H1 (cell line): Measurements from ENCODE around the gene SCAP. TPM values are rescaled to one million over a fixed set of nuclear protein-coding genes. Genes with fewer than 3 reads are reported as not detected.

ENCODE experiments used
- CTCF ChIA-PET: fragments of 300-600 bp; sonication (Branson Sonifier 250); formaldehyde crosslinking; loops from one replicate; lab custom pipeline; 2021; ENCODE audit not compliant: partially characterized antibody; lab: Charles Lee
- POLR2A ChIA-PET: fragments of 300-600 bp; sonication (Branson Sonifier 250); formaldehyde crosslinking; loops from one replicate; lab custom pipeline; 2021; ENCODE audit warnings: inconsistent platforms; ENCODE audit not compliant: partially characterized antibody; lab: Charles Lee
- DNase-seq, 2 experiments: peaks; one replicate each; pipeline versions ENCODE4 v3.0.0 to v3.0.0-alpha.2; 2010 to 2022; ENCODE audit warnings: low spot score in 2 of 2, low read depth in 1 of 2, mixed read lengths in 1 of 2
- FAIRE-seq: peaks from 2 replicates; lab custom pipeline; 2011; peaks lifted over from hg19 to GRCh38; lab: Jason Lieb, UNC
- H2AFZ ChIP-seq: 2 replicates; pipeline ENCODE4 v1.8.1; 2012; ENCODE audit warnings: low read length, inconsistent platforms
- H2AK5ac ChIP-seq: 2 replicates; pipeline ENCODE4 v1.6.1; 2013; ENCODE audit warnings: low read depth, low read length
- H2BK120ac ChIP-seq: replicated peaks from 2 replicates; pipeline ENCODE3; 2013; ENCODE audit warnings: low read depth, low read length, inconsistent platforms
- H2BK12ac ChIP-seq: 2 replicates; pipeline ENCODE4 v1.6.1; 2013; ENCODE audit warnings: low read depth, low read length
- H2BK15ac ChIP-seq: 2 replicates; pipeline ENCODE4 v1.6.1; 2013; ENCODE audit warnings: low read length
- H2BK20ac ChIP-seq: 2 replicates; pipeline ENCODE4 v1.6.1; 2013; ENCODE audit warnings: low read length
- H2BK5ac ChIP-seq: 2 replicates; pipeline ENCODE4 v1.6.1; 2013; ENCODE audit warnings: low read depth, low read length
- H3K14ac ChIP-seq: 2 replicates; pipeline ENCODE4 v1.6.1; 2013; ENCODE audit warnings: inconsistent platforms; ENCODE audit not compliant: insufficient read length
- H3K18ac ChIP-seq: 2 replicates; pipeline ENCODE4 v1.6.1; 2013; ENCODE audit warnings: low read length; ENCODE audit errors: extremely low read depth
- H3K23ac ChIP-seq: 2 replicates; pipeline ENCODE4 v1.6.1; 2013; ENCODE audit warnings: inconsistent platforms; ENCODE audit not compliant: insufficient read length
- H3K23me2 ChIP-seq: 2 replicates; pipeline ENCODE4 v1.6.1; 2013; ENCODE audit warnings: low read depth, low read length
- H3K27ac ChIP-seq: 2 replicates; pipeline ENCODE4 v1.6.1; 2011; ENCODE audit warnings: low read depth, low read length, inconsistent platforms
- H3K27me3 ChIP-seq, 4 experiments: replicated peaks in 1 of 4; 1 replicate in 1 of 4; 2 replicates in 3 of 4; pipeline versions ENCODE4 v1.6.1 to v1.8.1; 2011 to 2013; ENCODE audit warnings: low read length in 3 of 4, mild to moderate bottlenecking in 3 of 4, inconsistent platforms in 2 of 4, mixed read lengths in 2 of 4, moderate library complexity in 1 of 4; ENCODE audit not compliant: control insufficient read depth in 3 of 4, insufficient read depth in 3 of 4; ENCODE audit errors: extremely low read depth in 1 of 4
- H3K36me3 ChIP-seq, 4 experiments: 2 replicates each; pipeline versions ENCODE4 v1.6.1 to v1.8.1; 2011 to 2013; ENCODE audit warnings: mild to moderate bottlenecking in 4 of 4, low read length in 3 of 4, moderate library complexity in 2 of 4, control low read depth in 1 of 4, inconsistent platforms in 1 of 4; ENCODE audit not compliant: insufficient read depth in 4 of 4, control insufficient read depth in 2 of 4
- H3K4ac ChIP-seq: replicated peaks from 2 replicates; pipeline ENCODE3; 2013; ENCODE audit warnings: low read length, low read depth, mixed read lengths, inconsistent platforms; ENCODE audit not compliant: insufficient read length
- H3K4me1 ChIP-seq, 4 experiments: replicated peaks in 1 of 4; 1 replicate in 1 of 4; 2 replicates in 3 of 4; pipeline versions ENCODE4 v1.6.1 to v1.8.1; 2011 to 2013; ENCODE audit warnings: low read length in 3 of 4, inconsistent platforms in 2 of 4, mixed read lengths in 1 of 4; ENCODE audit not compliant: insufficient read depth in 4 of 4, control insufficient read depth in 3 of 4
- H3K4me2 ChIP-seq, 2 experiments: 2 replicates each; pipeline versions ENCODE4 v1.6.1 to v1.8.1; 2011 to 2013; ENCODE audit warnings: low read depth in 2 of 2, low read length in 2 of 2, control low read depth in 1 of 2, inconsistent platforms in 1 of 2, mild to moderate bottlenecking in 1 of 2; ENCODE audit not compliant: insufficient read depth in 1 of 2
- H3K4me3 ChIP-seq, 4 experiments: fragments of 200-600, 300-600 bp in 1 of 4; sonication (generic), shearing (Covaris generic), sonication (Bioruptor Twin) in 1 of 4; 2 replicates each; pipeline versions ENCODE4 v1.5.1 to v1.8.1; 2011 to 2016; ENCODE audit warnings: low read length in 4 of 4, low read depth in 3 of 4, control low read depth in 2 of 4, inconsistent platforms in 2 of 4, mild to moderate bottlenecking in 2 of 4, mixed read lengths in 1 of 4, moderate library complexity in 1 of 4; ENCODE audit not compliant: insufficient read depth in 2 of 4; ENCODE audit errors: extremely low read depth in 1 of 4
- H3K56ac ChIP-seq: replicated peaks from 2 replicates; pipeline ENCODE3; 2013; ENCODE audit warnings: low read depth, mild to moderate bottlenecking, mixed read lengths, low read length, inconsistent platforms; ENCODE audit not compliant: insufficient read length
- H3K79me1 ChIP-seq: 2 replicates; pipeline ENCODE4 v1.6.1; 2013; ENCODE audit warnings: low read depth, low read length, control low read depth
- H3K79me2 ChIP-seq, 2 experiments: 2 replicates each; pipeline versions ENCODE4 v1.6.1 to v1.8.1; 2012 to 2013; ENCODE audit warnings: low read length in 2 of 2, mild to moderate bottlenecking in 2 of 2, inconsistent platforms in 1 of 2; ENCODE audit not compliant: insufficient read depth in 2 of 2, control insufficient read depth in 1 of 2
- H3K9ac ChIP-seq, 4 experiments: replicated peaks in 1 of 4; 1 replicate in 1 of 4; 2 replicates in 3 of 4; pipeline versions ENCODE4 v1.6.1 to v1.8.1; 2011 to 2013; ENCODE audit warnings: low read depth in 3 of 4, low read length in 3 of 4, control low read depth in 2 of 4, mild to moderate bottlenecking in 2 of 4, moderate library complexity in 2 of 4, inconsistent platforms in 1 of 4; ENCODE audit errors: extremely low read depth in 1 of 4
- H3K9me3 ChIP-seq, 2 experiments: 2 replicates each; pipeline versions ENCODE4 v1.6.1 to v1.8.1; 2012 to 2013; ENCODE audit warnings: mild to moderate bottlenecking in 2 of 2, moderate library complexity in 2 of 2, control low read depth in 1 of 2, inconsistent platforms in 1 of 2, low read depth in 1 of 2, low read length in 1 of 2, mixed read lengths in 1 of 2; ENCODE audit not compliant: insufficient read depth in 2 of 2
- H4K20me1 ChIP-seq, 2 experiments: replicated peaks in 1 of 2; 2 replicates each; pipeline versions ENCODE3 to v1.8.1; 2011 to 2013; ENCODE audit warnings: inconsistent platforms in 2 of 2, low read length in 2 of 2, mild to moderate bottlenecking in 1 of 2; ENCODE audit not compliant: insufficient read depth in 2 of 2, control insufficient read depth in 1 of 2
- H4K5ac ChIP-seq: 2 replicates; pipeline ENCODE4 v1.6.1; 2013; ENCODE audit warnings: low read length, low read depth, mixed read lengths, inconsistent platforms; ENCODE audit not compliant: insufficient read length
- H4K8ac ChIP-seq: 2 replicates; pipeline ENCODE4 v1.8.0; 2013; ENCODE audit warnings: mild to moderate bottlenecking, moderate library complexity, low read length, inconsistent platforms; ENCODE audit not compliant: insufficient read depth; ENCODE audit errors: extremely low read depth
- H4K91ac ChIP-seq: replicated peaks from 2 replicates; pipeline ENCODE3; 2013; ENCODE audit warnings: low read length, mixed read lengths, inconsistent platforms; ENCODE audit not compliant: insufficient read length
- WGBS, 2 experiments: shearing (Covaris generic) in 1 of 2; methylation state at CpG; one replicate each; pipeline versions ENCODE4 v1.1.6 to v1.1.7; 2013 to 2015; ENCODE audit warnings: low lambda C conversion rate in 2 of 2, mixed read lengths in 2 of 2, inconsistent platforms in 1 of 2, low coverage in 1 of 2, missing lambda C conversion rate in 1 of 2; ENCODE audit not compliant: insufficient replicate concordance in 2 of 2, insufficient coverage in 1 of 2, insufficient read length in 1 of 2; ENCODE audit errors: extremely low coverage in 1 of 2, missing lambda C conversion rate in 1 of 2; 5-methylcytosine and 5-hydroxymethylcytosine counted together
- polyA plus RNA-seq, 7 experiments: library from polyadenylated mRNA; depleted of rRNA in 3 of 7; stranded (reverse) in 5 of 7; unstranded in 2 of 7; fragments of >200 nt in 5 of 7; fragments of 200-250 nt in 2 of 7; gene quantifications; 1 replicate in 5 of 7; 2 replicates in 1 of 7; 4 replicates in 1 of 7; pipeline versions ENCODE4 v1.2.1 to v1.2.3, GENCODE V29; 2011 to 2013; ENCODE audit warnings: missing spikeins in 2 of 7, mixed read lengths in 2 of 7
- total RNA-seq: library from RNA; stranded (reverse); fragmentation: NEBNext Ultra II Directional; extraction: Animal tissue kit (Norgen Biotek cat#: 25700); gene quantifications from 2 replicates; pipeline ENCODE4 v1.2.1, GENCODE V29; 2021

The SCAP gene
- total and polyA plus RNA-seq, 2 of the 8 experiments (the other 6 are each of a cell fraction or from before 2014, with no cell fraction given) = 74.0 to 114 TPM

GRCh38 chr3:47424434-47425382 lies 51.0 kb downstream of the SCAP start:
- Histone ChIP-seq H3K56ac (no peak overlapping the region), H4K5ac (no peak overlapping the region), H3K79me1 (no peaks in the 10 kb centered on the region), H2BK15ac (no peak overlapping the region), H2AFZ (no peak overlapping the region), H4K20me1 (peaks cover 4 to 12% of the 10 kb centered on the region in 2 experiments), H3K4ac (no peak overlapping the region), H4K8ac (no peak overlapping the region; the same call in none of the 2 replicates), H3K23ac (no peak overlapping the region), H3K36me3 (peaks cover 5 to 28% (median 16%) of the 10 kb centered on the region in 4 experiments; a peak in 6 of 8 replicates), H2AK5ac (no peak overlapping the region), H3K18ac (no peak overlapping the region), H3K27ac (no peak overlapping the region), H4K91ac (no peak overlapping the region), H3K4me2 (no peak overlapping the region), H2BK5ac (no peak overlapping the region), H3K14ac (no peak overlapping the region), H3K9ac (no peak overlapping the region), H2BK20ac (no peak overlapping the region; the same call in 1 of the 2 replicates), H3K9me3 (no peaks in the 10 kb centered on the region), H2BK12ac (no peak overlapping the region), H3K4me3 (no peak overlapping the region), H3K4me1 (0 out of 7 replicates have a peak, but pooled peaks cover 0 to 2% (median 0%) of the 10 kb centered on the region in 4 experiments), H3K79me2 (no peaks in the 10 kb centered on the region), H2BK120ac (no peak overlapping the region), H3K27me3 (no peaks in the 10 kb centered on the region), H3K23me2 (no peaks in the 10 kb centered on the region)
- ChIA-PET POLR2A (no interaction called here), CTCF (interaction anchor here (0.5 to 6.5 kb wide), 8 partner anchors 8 to 642 kb away, joined by 3 to 66 read pairs (median 4); partner anchors contain the start of gene SCAP)
- FAIRE-seq (no peak), DNase-seq (no peak)
- WGBS, 2 experiments = 96% methylated on average over 15 of the region's 15 CpGs; no CpG with 5 or more reads in 1 of the 2 experiments
